Fibroblast of villous mesenchyme (primary cell): Measurements from ENCODE around the gene STXBP6. TPM values are rescaled to one million over a fixed set of nuclear protein-coding genes. Genes with fewer than 3 reads are reported as not detected.

Experiments
- DNase-seq: peaks from one replicate; pipeline ENCODE4 v3.0.0-alpha.2; 2010; ENCODE audit warnings: low read depth
- H3K4me3 ChIP-seq: 2 replicates; pipeline ENCODE4 v1.5.1; 2011; ENCODE audit warnings: low read depth, mild to moderate bottlenecking, low read length
- CTCF ChIP-seq: IDR thresholded peaks from 2 replicates; pipeline ENCODE4 v1.5.1; 2012; ENCODE audit warnings: low read depth, mild to moderate bottlenecking, low read length; ENCODE audit not compliant: insufficient read depth
- total RNA-seq: library from RNA; depleted of rRNA; stranded (reverse); fragments of >200 nt; gene quantifications from 2 replicates; pipeline ENCODE4 v1.2.3, GENCODE V29; 2012

Gene STXBP6
- total RNA-seq, 1 donor, result 4.7 TPM

DNA sequence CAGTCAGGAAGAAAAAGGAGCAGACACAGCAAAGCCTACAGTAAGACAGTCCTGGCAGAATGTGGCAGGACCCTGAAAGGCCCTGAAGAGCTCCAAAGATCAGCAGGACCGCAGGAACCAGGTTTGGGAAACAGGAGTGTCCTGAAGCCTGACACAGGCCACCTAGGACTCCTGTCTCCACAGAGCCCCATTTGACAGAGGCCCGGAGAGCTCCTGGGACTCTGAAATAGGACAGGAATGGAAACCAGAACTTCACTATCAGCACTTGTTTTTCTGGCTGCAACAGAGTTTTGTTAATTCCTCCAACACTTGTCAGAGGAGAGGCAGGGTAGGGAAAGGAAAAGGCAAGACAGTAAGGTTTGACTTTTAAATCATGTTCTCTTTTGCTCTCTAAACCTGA is 12.9 kb downstream of the STXBP6 start:
- DNase-seq, result no peak
- no peak for TF ChIP-seq CTCF
- no peak overlapping the region for H3K4me3 ChIP-seq

- DNase-seq, result no peak
- no peak overlapping the region for H3K4me3 ChIP-seq
- no peak for TF ChIP-seq CTCF
Measured at GRCh38 chr14:25034803-25035681, 14.9 kb downstream of the STXBP6 start.

DNA sequence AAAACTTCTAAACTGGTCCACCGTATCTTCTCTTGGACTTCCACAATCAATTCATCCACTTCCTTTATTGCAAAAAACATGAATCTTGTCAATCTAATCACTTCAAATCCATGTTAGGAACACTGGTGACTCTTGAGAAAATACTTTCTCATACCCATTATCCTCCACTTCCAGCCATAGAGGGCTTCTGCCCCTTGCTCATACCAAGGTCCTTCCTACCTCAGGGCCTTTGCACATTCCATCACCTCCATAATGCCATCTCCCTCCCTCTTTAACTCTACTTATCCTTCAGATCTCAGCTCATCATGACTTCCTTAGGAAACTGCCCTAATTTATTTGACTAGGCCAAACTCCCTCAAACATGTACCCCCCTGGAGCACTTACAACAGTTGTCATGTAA is 16.6 kb downstream of the STXBP6 start:
- no peak overlapping the region for H3K4me3 ChIP-seq
- DNase-seq, result no peak
- no peak for TF ChIP-seq CTCF

DNA sequence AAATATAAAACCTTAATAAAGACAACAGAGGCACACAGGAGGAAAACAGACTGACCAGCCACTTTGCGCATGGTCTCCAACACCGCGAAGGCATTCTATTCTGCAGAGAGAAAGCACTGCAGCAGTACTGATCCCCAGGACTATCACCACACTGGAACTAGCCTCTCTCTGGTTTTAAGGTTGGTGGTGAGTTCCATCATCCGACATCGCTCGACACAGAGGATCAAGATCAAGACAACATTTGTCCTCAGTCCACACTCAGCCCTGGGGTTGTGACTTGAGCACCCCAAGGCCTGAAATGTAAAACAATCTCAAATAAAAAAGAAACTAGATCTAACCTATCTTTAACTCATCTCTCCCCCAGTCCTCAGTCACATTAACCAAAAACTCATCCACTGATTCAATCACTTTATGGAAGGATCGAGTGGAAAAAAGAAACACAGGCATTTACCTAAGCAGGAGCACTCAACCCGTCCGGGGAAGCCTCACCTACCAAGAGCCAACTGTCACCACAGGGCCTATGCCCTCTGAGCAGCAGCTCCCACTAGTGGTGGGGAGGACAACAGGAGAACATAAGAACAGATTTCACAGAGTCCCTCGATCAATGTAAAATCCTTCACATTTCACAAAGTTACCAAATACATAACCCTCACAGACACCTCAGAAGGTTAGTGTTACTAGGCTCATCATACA is 17.7 kb downstream of the STXBP6 start:
- no peak overlapping the region for H3K4me3 ChIP-seq
- peak; percentile 28 for TF ChIP-seq CTCF
- no peak for DNase-seq

DNA sequence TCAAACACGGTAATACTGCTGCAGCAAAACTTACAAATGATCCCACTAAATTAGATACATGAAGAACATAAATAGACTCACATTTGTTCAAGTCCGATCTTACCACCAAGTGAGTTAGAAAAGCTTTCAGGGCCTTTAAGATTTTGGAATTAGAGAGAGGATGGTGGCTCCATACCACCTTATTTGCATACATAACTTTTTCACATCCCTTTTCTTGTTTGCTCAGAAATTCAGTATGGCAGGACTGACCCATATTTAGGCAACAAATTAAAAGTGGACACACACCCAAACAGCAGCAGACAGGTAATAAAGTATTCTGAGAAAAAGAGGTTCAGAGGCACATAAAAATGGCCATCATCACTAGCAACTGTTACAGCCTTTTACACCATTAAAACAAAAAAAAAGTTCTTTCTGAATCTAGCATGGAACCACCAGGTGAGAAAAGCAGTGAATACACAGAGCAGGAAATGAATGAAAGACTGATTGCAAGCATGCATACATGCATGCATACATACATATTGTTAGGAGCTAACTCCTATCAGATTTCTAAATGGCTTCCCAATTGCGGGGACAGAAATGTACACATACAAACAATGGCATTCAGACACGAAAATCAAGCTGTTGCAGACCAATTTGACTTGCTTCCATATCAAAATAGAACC is 23.3 kb downstream of the STXBP6 start:
- no peak for DNase-seq
- H3K4me3 ChIP-seq, result no peak overlapping the region
- TF ChIP-seq CTCF, result no peak

DNA sequence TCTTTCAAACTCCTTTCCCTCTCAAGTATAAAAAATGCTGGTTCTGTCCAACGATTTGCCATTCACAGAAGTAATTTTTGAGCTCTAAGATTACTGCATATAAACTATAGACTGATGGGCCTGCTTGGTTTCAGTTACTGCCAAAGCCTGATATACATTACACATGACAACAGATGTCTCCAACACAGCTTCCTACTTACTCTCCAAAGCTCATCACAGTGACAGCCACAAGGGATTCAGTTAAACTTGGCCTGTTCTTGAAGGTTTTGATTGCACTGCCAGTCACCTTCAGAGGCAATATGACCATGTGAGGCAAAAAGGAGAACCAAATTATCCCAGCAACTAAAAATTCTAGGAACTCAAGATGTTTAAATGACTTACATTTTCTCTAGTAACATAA is 30.1 kb downstream of the STXBP6 start:
- H3K4me3 ChIP-seq, result no peak overlapping the region
- TF ChIP-seq CTCF, result no peak
- no peak for DNase-seq
